Measurements from ENCODE around the gene SLC16A7.
"Not testable (repeated sequence)": the region's sequence is repeated elsewhere in the genome, so short reads cannot be mapped to it uniquely, and the experiment has no call there.

Gene SLC16A7

DNA sequence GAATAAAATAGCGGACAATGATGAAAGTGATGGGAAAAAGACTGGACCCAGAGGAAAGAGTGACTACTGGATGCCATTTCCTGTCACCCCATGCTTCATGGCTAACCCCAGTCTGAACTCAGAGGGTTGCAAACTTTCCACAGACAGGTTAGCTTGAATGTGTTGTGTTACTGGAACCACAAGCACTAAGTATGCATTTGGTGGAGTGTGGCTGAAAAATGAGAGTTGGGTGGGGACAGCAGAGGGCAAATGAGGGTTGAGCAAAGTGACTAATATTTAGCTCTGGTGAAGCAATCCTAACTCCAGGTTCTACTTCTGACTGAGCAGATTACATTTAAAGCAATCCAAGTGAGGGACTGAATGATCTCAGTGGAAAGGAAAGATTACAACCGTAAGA lies 1.6 kb downstream of the SLC16A7 start:
- TF ChIP-seq, protein P1, sequence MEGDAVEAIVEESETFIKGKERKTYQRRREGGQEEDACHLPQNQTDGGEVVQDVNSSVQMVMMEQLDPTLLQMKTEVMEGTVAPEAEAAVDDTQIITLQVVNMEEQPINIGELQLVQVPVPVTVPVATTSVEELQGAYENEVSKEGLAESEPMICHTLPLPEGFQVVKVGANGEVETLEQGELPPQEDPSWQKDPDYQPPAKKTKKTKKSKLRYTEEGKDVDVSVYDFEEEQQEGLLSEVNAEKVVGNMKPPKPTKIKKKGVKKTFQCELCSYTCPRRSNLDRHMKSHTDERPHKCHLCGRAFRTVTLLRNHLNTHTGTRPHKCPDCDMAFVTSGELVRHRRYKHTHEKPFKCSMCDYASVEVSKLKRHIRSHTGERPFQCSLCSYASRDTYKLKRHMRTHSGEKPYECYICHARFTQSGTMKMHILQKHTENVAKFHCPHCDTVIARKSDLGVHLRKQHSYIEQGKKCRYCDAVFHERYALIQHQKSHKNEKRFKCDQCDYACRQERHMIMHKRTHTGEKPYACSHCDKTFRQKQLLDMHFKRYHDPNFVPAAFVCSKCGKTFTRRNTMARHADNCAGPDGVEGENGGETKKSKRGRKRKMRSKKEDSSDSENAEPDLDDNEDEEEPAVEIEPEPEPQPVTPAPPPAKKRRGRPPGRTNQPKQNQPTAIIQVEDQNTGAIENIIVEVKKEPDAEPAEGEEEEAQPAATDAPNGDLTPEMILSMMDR (IDR thresholded peaks at IDR 0.05; ENCODE audit: borderline replicate concordance, insufficient read depth, low read depth, low read length), result no peak
- H3K4me3 ChIP-seq (ENCODE audit: low read depth, low read length), result peak overlapping the region; percentile 80

DNA sequence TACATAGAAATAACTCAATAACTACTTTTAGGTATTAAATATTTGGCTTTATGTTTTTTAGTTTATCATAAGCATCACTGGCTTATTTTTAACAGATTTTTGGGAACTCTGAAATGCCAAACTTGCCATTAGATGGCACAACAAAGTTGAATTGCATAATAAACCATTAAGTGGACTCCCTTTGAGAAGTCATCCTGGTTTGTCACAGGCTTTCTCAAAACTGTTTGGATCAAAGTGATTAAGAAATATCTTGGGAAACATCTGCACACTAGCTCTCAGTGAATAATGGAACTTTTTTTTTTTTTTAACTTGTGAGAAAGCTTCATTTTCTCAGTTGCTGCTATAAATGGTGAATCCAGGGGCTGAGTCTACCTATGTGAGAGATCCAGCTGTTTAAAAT lies 4.3 kb downstream of the SLC16A7 start:
- no peak overlapping the region for H3K4me3 ChIP-seq (ENCODE audit: low read depth, low read length)
- TF ChIP-seq, protein P1 (IDR thresholded peaks at IDR 0.05; ENCODE audit: borderline replicate concordance, insufficient read depth, low read depth, low read length), result no peak

DNA sequence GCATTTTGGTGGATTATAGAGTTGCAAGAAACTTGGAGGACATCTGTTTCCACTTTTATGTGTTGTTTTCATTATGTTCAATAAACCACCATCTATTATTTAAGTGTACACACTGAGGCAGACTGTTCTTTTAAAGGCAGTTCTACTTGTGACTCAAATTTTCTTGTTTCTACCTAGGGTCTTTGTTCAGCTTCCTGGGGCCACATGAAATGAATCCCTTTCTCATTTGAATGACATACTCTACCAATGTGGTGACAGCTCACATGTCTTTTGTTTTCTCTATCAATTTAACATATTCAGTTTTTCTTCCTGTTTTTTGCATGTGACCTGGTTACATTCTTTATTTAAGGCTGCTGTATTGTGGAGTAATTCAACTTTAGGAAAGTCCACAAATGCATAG lies 7.9 kb downstream of the SLC16A7 start:
- no peak overlapping the region for H3K4me3 ChIP-seq (ENCODE audit: low read depth, low read length)
- TF ChIP-seq, protein P1 (IDR thresholded peaks at IDR 0.05; ENCODE audit: borderline replicate concordance, insufficient read depth, low read depth, low read length), result no peak

DNA sequence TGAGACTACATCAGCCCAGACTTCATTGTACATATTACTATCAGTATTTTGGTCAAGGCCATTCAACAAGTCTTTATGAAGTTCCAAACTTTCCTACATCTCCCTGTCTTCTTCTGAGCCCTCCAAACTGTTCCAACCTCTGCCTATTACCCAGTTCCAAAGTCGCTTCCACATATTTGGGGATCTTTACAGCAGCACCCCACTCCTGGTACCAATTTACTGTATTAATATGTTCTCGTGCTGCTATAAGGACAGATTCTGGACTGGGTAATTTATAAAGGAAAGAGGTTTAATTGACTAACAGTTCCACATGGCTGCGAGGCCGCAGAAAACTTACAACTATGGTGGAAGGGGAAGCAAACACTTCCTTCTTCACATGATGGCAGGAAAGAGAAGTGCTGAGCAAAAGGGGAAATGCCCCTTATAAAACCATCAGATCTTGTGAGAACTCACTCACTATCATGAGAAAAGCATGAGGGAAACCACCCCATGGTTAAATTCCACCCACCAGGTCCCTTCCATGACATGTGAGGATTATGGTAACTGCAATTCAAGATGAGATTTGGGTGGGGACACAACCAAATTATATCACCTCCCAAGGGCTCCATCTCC lies 17.1 kb downstream of the SLC16A7 start:
- not testable (repeated sequence) for H3K4me3 ChIP-seq (ENCODE audit: low read depth, low read length)

DNA sequence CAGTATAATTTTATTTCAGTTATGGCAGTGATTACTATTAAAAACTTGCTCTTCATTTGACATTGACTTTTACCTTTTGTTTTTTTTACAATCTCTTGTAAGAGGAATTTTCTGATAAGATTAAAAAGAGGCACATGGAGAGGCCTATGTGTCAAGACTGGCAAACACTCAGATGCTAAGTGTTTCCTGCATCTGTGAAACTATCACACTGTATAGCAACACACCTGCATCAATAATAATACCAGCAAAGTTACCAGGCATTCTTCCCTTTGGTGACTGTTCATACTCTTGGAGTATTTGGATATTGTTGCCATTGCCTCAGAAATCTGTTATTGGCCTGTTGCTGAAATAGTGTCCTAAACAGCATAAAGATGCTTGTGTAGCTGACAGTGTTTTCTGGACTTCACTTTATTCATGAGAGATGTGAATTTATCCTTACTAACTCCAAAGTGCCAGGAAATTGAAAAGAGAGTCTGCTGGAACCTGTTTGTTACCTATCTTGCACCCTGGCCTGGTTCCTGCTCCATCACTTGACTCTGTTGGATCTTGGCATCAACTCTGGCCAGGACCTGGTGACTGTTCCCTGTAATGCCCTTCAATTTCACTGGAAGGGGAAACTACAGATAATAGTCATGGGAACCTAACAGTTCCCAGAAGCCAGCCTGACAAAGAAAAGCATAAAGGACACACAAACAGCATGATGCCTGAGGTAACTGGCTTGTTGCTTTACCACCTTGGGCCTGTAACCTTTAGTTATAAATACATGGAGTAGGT lies 19.8 kb downstream of the SLC16A7 start:
- no peak overlapping the region for H3K4me3 ChIP-seq (ENCODE audit: low read depth, low read length)
- TF ChIP-seq, protein P1 (IDR thresholded peaks at IDR 0.05; ENCODE audit: borderline replicate concordance, insufficient read depth, low read depth, low read length), result no peak

DNA sequence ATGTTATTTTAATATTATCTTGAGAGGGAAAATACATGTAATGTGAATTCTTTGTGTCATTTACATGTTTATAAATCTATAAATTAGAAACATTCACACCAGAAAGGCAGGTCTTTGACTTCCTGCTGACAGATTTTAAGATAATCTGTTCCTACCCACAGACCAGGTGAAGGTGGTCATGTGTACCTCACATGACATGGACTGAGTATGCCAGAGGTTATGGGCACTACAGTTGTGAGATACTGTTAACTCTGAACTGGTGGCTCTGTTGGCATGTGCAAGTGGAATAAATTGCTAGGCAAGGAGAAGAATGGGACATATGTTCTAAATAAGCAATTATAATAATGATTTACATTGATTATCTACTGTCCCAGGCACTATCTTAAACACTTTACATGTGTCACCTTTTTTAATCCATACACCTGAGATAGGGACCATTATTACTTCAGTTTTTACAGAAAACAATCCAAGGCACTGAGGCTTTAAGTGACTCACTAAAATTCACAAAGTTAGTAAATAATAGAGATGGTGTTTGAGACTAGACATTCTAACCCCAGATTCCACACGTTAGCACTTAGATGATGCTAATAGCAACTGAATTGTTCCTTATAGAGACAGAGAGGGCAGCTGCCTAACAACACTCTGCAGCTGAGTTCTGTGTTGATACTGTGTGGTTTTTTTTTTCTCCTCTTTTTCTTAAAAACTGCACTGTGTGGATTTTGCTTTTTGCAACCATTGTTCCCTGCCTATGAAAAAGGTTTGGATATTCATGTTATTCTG lies 23.8 kb downstream of the SLC16A7 start:
- no peak overlapping the region for H3K4me3 ChIP-seq (ENCODE audit: low read depth, low read length)
- TF ChIP-seq, protein P1 (IDR thresholded peaks at IDR 0.05; ENCODE audit: borderline replicate concordance, insufficient read depth, low read depth, low read length), result no peak

DNA sequence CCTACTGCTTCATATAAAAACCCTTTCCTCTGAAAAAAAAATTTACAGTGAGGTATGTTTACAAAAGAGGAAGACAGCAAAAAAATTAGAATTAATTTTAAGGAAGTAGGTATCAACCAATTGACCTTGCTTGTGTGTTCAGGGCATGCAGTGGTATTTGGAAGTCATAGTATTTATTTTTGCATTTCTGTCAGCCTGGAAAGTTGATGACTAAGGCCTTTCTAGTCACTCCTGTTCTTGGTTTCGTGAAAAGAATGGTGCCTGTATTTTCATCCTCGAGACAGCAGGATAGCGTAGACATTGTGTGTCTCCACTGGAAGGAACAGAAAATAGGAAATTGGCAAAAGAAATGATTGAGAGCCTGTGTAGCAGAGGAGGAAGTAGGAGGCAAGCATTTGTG lies 24.5 kb downstream of the SLC16A7 start:
- TF ChIP-seq, protein P1 (IDR thresholded peaks at IDR 0.05; ENCODE audit: borderline replicate concordance, insufficient read depth, low read depth, low read length), result no peak
- no peak overlapping the region for H3K4me3 ChIP-seq (ENCODE audit: low read depth, low read length)

Measured in GM12875 (cell line).